NCI-H187 (cell line): ENCODE results near the gene EHMT1.
"Not testable (repeated sequence)": the region's sequence is repeated elsewhere in the genome, so short reads cannot be mapped to it uniquely, and the experiment has no call there.

Source experiments
- DNase-seq, 2 experiments: peaks; one replicate each; lab custom pipeline; 2025; lab: John Stamatoyannopoulos, UW

Gene EHMT1

GRCh38 chr9:137885121-137885520 lies 266.3 kb downstream of the EHMT1 start:
- DNase-seq, result not testable (repeated sequence)
